Measurements from ENCODE around the gene PANX3. TPM values are rescaled to one million over a fixed set of nuclear protein-coding genes. Genes with fewer than 3 reads are reported as not detected.

PANX3 gene
- total RNA-seq, 2 donors from 2014 or later: not detected

- Mint-ChIP-seq H3K27me3 (no peaks in the 10 kb centered on the region), H3K4me1 (no peaks in the 10 kb centered on the region), H3K36me3 (ENCODE audit: low read depth) (peaks cover 8% of the 10 kb centered on the region), H3K9me3 (no peaks in the 10 kb centered on the region), H3K4me3 (no peak overlapping the region), H3K27ac (no peak overlapping the region)
- ATAC-seq (replicated peaks): no peak
These were observed 47.8 kb downstream of the PANX3 start for GRCh38 chr11:124658986-124659385.

- H3K27me3 Mint-ChIP-seq: no peaks in the 10 kb centered on the region
- no peak for ATAC-seq (replicated peaks)
- H3K36me3 Mint-ChIP-seq (ENCODE audit: low read depth): peaks cover 8% of the 10 kb centered on the region
- no peaks in the 10 kb centered on the region for H3K9me3 Mint-ChIP-seq
- H3K4me1 Mint-ChIP-seq: no peaks in the 10 kb centered on the region
- no peak overlapping the region for H3K4me3 Mint-ChIP-seq
- no peak overlapping the region for H3K27ac Mint-ChIP-seq
These were observed 50.3 kb downstream of the PANX3 start for GRCh38 chr11:124661553-124661952.

- H3K27me3 Mint-ChIP-seq: no peaks in the 10 kb centered on the region
- no peaks in the 10 kb centered on the region for H3K9me3 Mint-ChIP-seq
- ATAC-seq (replicated peaks): no peak
- no peak overlapping the region for H3K4me3 Mint-ChIP-seq
- H3K27ac Mint-ChIP-seq: no peak overlapping the region
- no peaks in the 10 kb centered on the region for H3K4me1 Mint-ChIP-seq
- H3K36me3 Mint-ChIP-seq (ENCODE audit: low read depth): peaks cover 8% of the 10 kb centered on the region
These were observed 50.9 kb downstream of the PANX3 start for GRCh38 chr11:124662106-124662505.

- Mint-ChIP-seq H3K27ac (no peak overlapping the region), H3K4me3 (no peak overlapping the region), H3K4me1 (no peaks in the 10 kb centered on the region), H3K36me3 (ENCODE audit: low read depth) (no peaks in the 10 kb centered on the region), H3K27me3 (no peaks in the 10 kb centered on the region), H3K9me3 (no peaks in the 10 kb centered on the region)
- ATAC-seq (replicated peaks): no peak
These were observed 52.6 kb downstream of the PANX3 start for GRCh38 chr11:124663861-124664260.

- H3K27me3 Mint-ChIP-seq: no peaks in the 10 kb centered on the region
- H3K4me1 Mint-ChIP-seq: peaks cover 7% of the 10 kb centered on the region
- no peaks in the 10 kb centered on the region for H3K36me3 Mint-ChIP-seq (ENCODE audit: low read depth)
- ATAC-seq (replicated peaks): no peak
- no peak overlapping the region for H3K27ac Mint-ChIP-seq
- no peak overlapping the region for H3K4me3 Mint-ChIP-seq
- H3K9me3 Mint-ChIP-seq: no peaks in the 10 kb centered on the region
These were observed 56.4 kb downstream of the PANX3 start for GRCh38 chr11:124667601-124668000.

GRCh38 chr11:124669193-124669592 lies 58.0 kb downstream of the PANX3 start:
- Mint-ChIP-seq H3K9me3 (no peaks in the 10 kb centered on the region), H3K4me1 (peaks cover 11% of the 10 kb centered on the region), H3K27me3 (no peaks in the 10 kb centered on the region), H3K36me3 (ENCODE audit: low read depth) (peaks cover 7% of the 10 kb centered on the region), H3K27ac (no peak overlapping the region), H3K4me3 (no peak overlapping the region)
- peak; percentile 27 for ATAC-seq (replicated peaks)

Other genes with a start within 250 kb of the PANX3 start
- not detected for gene OR8B2, start 226.9 kb upstream of the PANX3 start, total RNA-seq
- gene OR8B3, start 212.4 kb upstream of the PANX3 start, total RNA-seq: not detected
- not detected for gene OR8B4, start 186.6 kb upstream of the PANX3 start, total RNA-seq
- gene OR8B8, start 165.7 kb upstream of the PANX3 start, total RNA-seq: not detected
- gene OR8B12, start 67.8 kb upstream of the PANX3 start, total RNA-seq: not detected
- gene OR8A1, start 41.4 kb upstream of the PANX3 start, total RNA-seq: not detected
- 10 to 100 TPM; 28.8 to 30.0 TPM for gene TBRG1, start 11.4 kb downstream of the PANX3 start, total RNA-seq
- gene SIAE, start 62.3 kb downstream of the PANX3 start, total RNA-seq: 10 to 100 TPM in 1 of 2 donors, 1 to 10 TPM in 1; 7.5 to 10.5 TPM
- 1 to 10 TPM; 1.3 to 2.8 TPM for gene SPA17, start 62.5 kb downstream of the PANX3 start, total RNA-seq
- gene NRGN, start 128.5 kb downstream of the PANX3 start, total RNA-seq: 1 to 10 TPM; 7.3 to 8.0 TPM
- not detected for gene VSIG2, start 140.8 kb downstream of the PANX3 start, total RNA-seq
- under 1 TPM; 0.50 to 0.84 TPM for gene ESAM, start 150.9 kb downstream of the PANX3 start, total RNA-seq
- 10 to 100 TPM in 1 of 2 donors, 1 to 10 TPM in 1; 6.9 to 10.6 TPM for gene MSANTD2, start 189.0 kb downstream of the PANX3 start, total RNA-seq

Measured in activated T-helper 17 cell treated with anti-CD3 and anti-CD28 coated beads, Interleukin-2, amount 50 U/mL, for 72 hours (primary cell).